Nephron progenitor cell (in vitro differentiated cells): ENCODE results near the gene GLDC.

Experiments used
- DNase-seq: peaks from one replicate; pipeline ENCODE4 v3.0.0; 2021
- H3K27ac Mint-ChIP-seq: 2 replicates; pipeline ENCODE4 v1.8.0; 2021; ENCODE audit warnings: mild to moderate bottlenecking, moderate library complexity, mixed read lengths
- H3K27me3 Mint-ChIP-seq: 2 replicates; pipeline ENCODE4 v1.8.0; 2021; ENCODE audit warnings: mild to moderate bottlenecking, low read depth, mixed read lengths; ENCODE audit not compliant: poor library complexity
- H3K36me3 Mint-ChIP-seq: 2 replicates; pipeline ENCODE4 v1.8.0; 2021; ENCODE audit warnings: low read depth, mixed read lengths
- H3K4me1 Mint-ChIP-seq: 2 replicates; pipeline ENCODE4 v1.8.0; 2021; ENCODE audit warnings: mixed read lengths
- H3K4me3 Mint-ChIP-seq: 2 replicates; pipeline ENCODE4 v1.8.0; 2021; ENCODE audit warnings: mild to moderate bottlenecking, moderate library complexity, mixed read lengths
- H3K9me3 Mint-ChIP-seq: 2 replicates; pipeline ENCODE4 v1.8.0; 2021; ENCODE audit warnings: mild to moderate bottlenecking, moderate library complexity, mixed read lengths
- CTCF ChIP-seq: fragments of 200-600 bp; sonication (generic); IDR thresholded peaks from 2 replicates; pipeline ENCODE4 v1.5.0; 2021; ENCODE audit warnings: antibody characterized with exemption

GLDC gene

GRCh38 chr9:6565312-6565711 is 80.2 kb downstream of the GLDC start:
- Mint-ChIP-seq H3K27me3 (no peaks in the 10 kb centered on the region), H3K36me3 (no peaks in the 10 kb centered on the region), H3K27ac (no peak overlapping the region), H3K4me3 (no peak overlapping the region), H3K4me1 (peaks cover 27% of the 10 kb centered on the region), H3K9me3 (no peaks in the 10 kb centered on the region)
- DNase-seq: no peak
- no peak for TF ChIP-seq CTCF

GRCh38 chr9:6564868-6565267 is 80.7 kb downstream of the GLDC start:
- Mint-ChIP-seq H3K27me3 (no peaks in the 10 kb centered on the region), H3K4me3 (no peak overlapping the region), H3K4me1 (peaks cover 27% of the 10 kb centered on the region), H3K27ac (no peak overlapping the region), H3K9me3 (no peaks in the 10 kb centered on the region), H3K36me3 (no peaks in the 10 kb centered on the region)
- no peak for TF ChIP-seq CTCF
- no peak for DNase-seq

- no peaks in the 10 kb centered on the region for H3K36me3 Mint-ChIP-seq
- H3K4me1 Mint-ChIP-seq: peaks cover 27% of the 10 kb centered on the region
- no peak overlapping the region for H3K27ac Mint-ChIP-seq
- DNase-seq: no peak
- H3K9me3 Mint-ChIP-seq: no peaks in the 10 kb centered on the region
- H3K27me3 Mint-ChIP-seq: no peaks in the 10 kb centered on the region
- TF ChIP-seq CTCF: no peak
- H3K4me3 Mint-ChIP-seq: no peak overlapping the region
Observed at GRCh38 chr9:6564360-6564759, 81.2 kb downstream of the GLDC start.

GRCh38 chr9:6562871-6563430 is 82.6 kb downstream of the GLDC start:
- Mint-ChIP-seq H3K36me3 (no peaks in the 10 kb centered on the region), H3K27me3 (no peaks in the 10 kb centered on the region), H3K4me3 (no peak overlapping the region), H3K4me1 (peaks cover 27% of the 10 kb centered on the region), H3K27ac (no peak overlapping the region), H3K9me3 (no peaks in the 10 kb centered on the region)
- DNase-seq: no peak
- no peak for TF ChIP-seq CTCF

- TF ChIP-seq CTCF: no peak
- no peak for DNase-seq
- H3K27ac Mint-ChIP-seq: no peak overlapping the region
- H3K9me3 Mint-ChIP-seq: no peaks in the 10 kb centered on the region
- no peaks in the 10 kb centered on the region for H3K36me3 Mint-ChIP-seq
- H3K4me3 Mint-ChIP-seq: no peak overlapping the region
- no peaks in the 10 kb centered on the region for H3K27me3 Mint-ChIP-seq
- H3K4me1 Mint-ChIP-seq: peaks cover 27% of the 10 kb centered on the region
Observed at GRCh38 chr9:6562201-6562600, 83.3 kb downstream of the GLDC start.

GRCh38 chr9:6557883-6558616 is 87.5 kb downstream of the GLDC start:
- Mint-ChIP-seq H3K4me3 (no peak overlapping the region), H3K4me1 (peaks cover 5% of the 10 kb centered on the region), H3K27me3 (no peaks in the 10 kb centered on the region), H3K36me3 (no peaks in the 10 kb centered on the region), H3K9me3 (no peaks in the 10 kb centered on the region), H3K27ac (no peak overlapping the region)
- DNase-seq: no peak
- no peak for TF ChIP-seq CTCF
